Measurements from ENCODE around the gene ZNF44.

DNA sequence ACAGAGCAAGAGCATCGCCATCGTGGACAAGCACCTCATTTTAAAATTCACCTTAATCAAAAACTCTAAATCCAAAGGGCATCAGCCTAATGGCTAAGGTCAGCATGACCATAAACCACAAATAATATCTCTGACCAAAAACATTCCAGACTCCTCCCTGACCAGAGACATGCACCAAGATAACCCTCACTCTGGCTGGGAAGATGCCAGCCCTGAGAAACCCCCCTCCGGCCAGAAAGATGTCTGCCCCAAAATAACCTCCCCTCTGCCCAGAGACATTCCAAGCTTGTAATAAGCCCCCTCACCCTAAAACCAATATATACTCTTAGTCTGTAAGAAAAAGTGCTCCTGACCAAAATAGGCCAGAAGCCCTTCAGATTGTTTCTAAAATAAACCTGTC, 61.7 kb downstream of the ZNF44 start:
- TF ChIP-seq EP300 (IDR thresholded peaks at IDR 0.05): no peak
- no peak for TF ChIP-seq POLR2A (IDR thresholded peaks at IDR 0.05; ENCODE audit: low read depth)
- TF ChIP-seq, protein P1, sequence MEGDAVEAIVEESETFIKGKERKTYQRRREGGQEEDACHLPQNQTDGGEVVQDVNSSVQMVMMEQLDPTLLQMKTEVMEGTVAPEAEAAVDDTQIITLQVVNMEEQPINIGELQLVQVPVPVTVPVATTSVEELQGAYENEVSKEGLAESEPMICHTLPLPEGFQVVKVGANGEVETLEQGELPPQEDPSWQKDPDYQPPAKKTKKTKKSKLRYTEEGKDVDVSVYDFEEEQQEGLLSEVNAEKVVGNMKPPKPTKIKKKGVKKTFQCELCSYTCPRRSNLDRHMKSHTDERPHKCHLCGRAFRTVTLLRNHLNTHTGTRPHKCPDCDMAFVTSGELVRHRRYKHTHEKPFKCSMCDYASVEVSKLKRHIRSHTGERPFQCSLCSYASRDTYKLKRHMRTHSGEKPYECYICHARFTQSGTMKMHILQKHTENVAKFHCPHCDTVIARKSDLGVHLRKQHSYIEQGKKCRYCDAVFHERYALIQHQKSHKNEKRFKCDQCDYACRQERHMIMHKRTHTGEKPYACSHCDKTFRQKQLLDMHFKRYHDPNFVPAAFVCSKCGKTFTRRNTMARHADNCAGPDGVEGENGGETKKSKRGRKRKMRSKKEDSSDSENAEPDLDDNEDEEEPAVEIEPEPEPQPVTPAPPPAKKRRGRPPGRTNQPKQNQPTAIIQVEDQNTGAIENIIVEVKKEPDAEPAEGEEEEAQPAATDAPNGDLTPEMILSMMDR (IDR thresholded peaks at IDR 0.05): no peak
